Kidney epithelial cell (primary cell): Measurements from ENCODE around the gene DYNC2H1. TPM values are rescaled to one million over a fixed set of nuclear protein-coding genes. Genes with fewer than 3 reads are reported as not detected.
A peak's percentile ranks its signal among the peaks of the same experiment; 100 is the strongest.

ENCODE experiments used
- DNase-seq: peaks from one replicate; pipeline ENCODE4 v3.0.0-alpha.2; 2010; ENCODE audit warnings: low read depth
- H3K27me3 ChIP-seq: 2 replicates; pipeline ENCODE4 v1.6.0; 2011; ENCODE audit warnings: low read length; ENCODE audit not compliant: control insufficient read depth, insufficient read depth
- H3K36me3 ChIP-seq: 2 replicates; pipeline ENCODE4 v1.5.1; 2011; ENCODE audit warnings: low read length; ENCODE audit not compliant: control insufficient read depth, insufficient read depth
- H3K4me3 ChIP-seq: 2 replicates; pipeline ENCODE4 v1.5.1; 2011; ENCODE audit warnings: low read depth, mild to moderate bottlenecking, control low read depth, low read length
- CTCF ChIP-seq: IDR thresholded peaks from 2 replicates; pipeline ENCODE4 v1.5.1; 2011; ENCODE audit warnings: mild to moderate bottlenecking, moderate library complexity, low read length, control low read depth, inconsistent platforms; ENCODE audit not compliant: insufficient read depth, poor library complexity, severe bottlenecking
- total RNA-seq: library from RNA; depleted of rRNA; stranded (reverse); fragments of >200 nt; gene quantifications from 2 replicates; pipeline ENCODE4 v1.2.3, GENCODE V29; 2015

The DYNC2H1 gene
- total RNA-seq, 1 donor from 2014 or later, result 10.5 TPM

GRCh38 chr11:103515283-103515682, 406.1 kb downstream of the DYNC2H1 start:
- H3K36me3 ChIP-seq, result no peaks in the 10 kb centered on the region
- no peak overlapping the region for H3K4me3 ChIP-seq
- no peaks in the 10 kb centered on the region for H3K27me3 ChIP-seq
- no peak for TF ChIP-seq CTCF
- DNase-seq, result no peak

- TF ChIP-seq CTCF, result no peak
- Histone ChIP-seq H3K27me3 (no peaks in the 10 kb centered on the region), H3K36me3 (no peaks in the 10 kb centered on the region), H3K4me3 (no peak overlapping the region)
- no peak for DNase-seq
Measured at GRCh38 chr11:103520792-103521191, 411.6 kb downstream of the DYNC2H1 start.

DNA sequence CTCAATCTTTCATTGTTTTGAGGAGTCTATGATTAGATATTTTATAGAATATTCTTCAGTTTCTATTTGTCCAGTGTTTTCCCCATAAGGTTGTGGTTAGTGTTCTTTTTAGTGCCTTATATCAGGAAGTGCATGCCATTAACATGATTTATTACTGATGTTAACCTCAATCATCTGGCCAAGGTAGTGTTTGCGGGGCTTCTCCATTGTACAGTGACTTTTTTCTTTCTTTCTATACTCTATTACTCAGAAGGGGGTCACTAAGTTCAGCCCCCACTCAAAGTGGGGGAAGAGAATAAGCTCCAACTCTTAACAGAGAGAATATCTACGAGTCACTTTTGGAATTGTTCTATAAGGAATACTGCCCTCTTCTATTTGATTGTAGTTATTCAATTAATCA, 415.8 kb downstream of the DYNC2H1 start:
- no peak for TF ChIP-seq CTCF
- Histone ChIP-seq H3K36me3 (no peaks in the 10 kb centered on the region), H3K4me3 (no peak overlapping the region), H3K27me3 (no peaks in the 10 kb centered on the region)
- no peak for DNase-seq

- no peak for DNase-seq
- H3K36me3 ChIP-seq, result no peaks in the 10 kb centered on the region
- no peak for TF ChIP-seq CTCF
Measured at GRCh38 chr11:103528046-103528445, 418.8 kb downstream of the DYNC2H1 start.

DNA sequence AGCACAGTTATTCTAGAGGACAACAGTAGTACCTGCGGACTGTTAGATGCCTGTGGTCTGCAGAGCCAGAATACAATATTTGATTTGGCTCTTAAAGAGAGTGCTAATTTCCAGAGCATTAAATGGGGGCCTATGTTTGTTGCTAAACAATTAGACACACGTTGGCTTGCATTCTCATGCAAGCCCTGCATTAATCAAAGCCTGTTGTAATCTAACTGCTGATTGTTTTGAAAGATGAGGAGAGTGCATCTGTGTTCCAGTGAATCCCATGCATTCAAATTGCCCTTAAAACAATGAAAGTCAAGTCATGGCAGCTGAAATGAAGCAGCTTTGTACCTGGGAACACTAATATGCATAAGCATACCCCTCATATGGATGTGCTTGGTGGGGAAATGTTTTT, 419.4 kb downstream of the DYNC2H1 start:
- DNase-seq, result no peak
- TF ChIP-seq CTCF, result no peak
- Histone ChIP-seq H3K27me3 (no peaks in the 10 kb centered on the region), H3K4me3 (no peak overlapping the region), H3K36me3 (no peaks in the 10 kb centered on the region)

More at GRCh38 chr11:103528046-103528445, 418.8 kb downstream of the DYNC2H1 start:
- Histone ChIP-seq H3K27me3 (no peaks in the 10 kb centered on the region), H3K4me3 (no peak overlapping the region)

DNA sequence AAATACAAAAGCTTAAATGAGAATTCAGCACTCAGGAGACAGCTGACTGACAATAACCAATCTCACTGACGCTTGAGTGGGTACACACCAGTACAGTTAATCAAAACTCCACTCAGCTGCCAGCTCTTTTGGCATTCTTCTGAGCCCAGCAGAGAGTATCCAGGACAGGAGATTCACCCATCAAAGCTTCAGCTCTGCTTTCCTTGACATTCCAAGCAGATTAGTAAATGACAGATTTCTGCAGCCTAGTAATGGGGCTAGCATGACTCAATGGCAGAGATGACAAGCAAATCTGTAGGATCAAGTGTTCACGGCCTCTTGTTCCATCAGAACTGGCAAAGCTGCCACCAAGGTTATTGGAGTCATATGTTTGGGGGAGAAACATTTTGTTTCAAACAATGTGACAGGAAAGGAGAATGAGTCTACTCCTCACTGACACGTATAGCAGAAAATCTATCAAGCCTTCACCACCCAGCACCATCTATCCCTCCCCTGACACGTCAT, 420.0 kb downstream of the DYNC2H1 start:
- no peak for TF ChIP-seq CTCF
- no peaks in the 10 kb centered on the region for H3K36me3 ChIP-seq
- peak; percentile 75 for DNase-seq
- H3K27me3 ChIP-seq, result no peaks in the 10 kb centered on the region
- H3K4me3 ChIP-seq, result no peak overlapping the region

Other genes with a start within 250 kb of the DYNC2H1 start
- gene MMP12, start 234.4 kb upstream of the DYNC2H1 start, total RNA-seq, result 0.07 TPM in 1 of 2 replicates, not detected in the other
- 0.13 TPM in 1 of 2 replicates, not detected in the other for gene MMP13, start 153.7 kb upstream of the DYNC2H1 start, total RNA-seq
- gene DCUN1D5, start 17.3 kb upstream of the DYNC2H1 start, total RNA-seq, result 73.7 and 83.5 TPM in 2 replicates